GM18498 (cell line): ENCODE results near the gene ADCY3.

ENCODE experiments used
- ATAC-seq: cut with Tn5 transposase; IDR thresholded peaks from one replicate; pipeline ENCODE4 v1.9.1; 2021; ENCODE audit warnings: mild to moderate bottlenecking, moderate library complexity; ENCODE audit not compliant: unreplicated experiment

The ADCY3 gene

GRCh38 chr2:24832931-24833701, 86.9 kb downstream of the ADCY3 start:
- ATAC-seq, result no peak

DNA sequence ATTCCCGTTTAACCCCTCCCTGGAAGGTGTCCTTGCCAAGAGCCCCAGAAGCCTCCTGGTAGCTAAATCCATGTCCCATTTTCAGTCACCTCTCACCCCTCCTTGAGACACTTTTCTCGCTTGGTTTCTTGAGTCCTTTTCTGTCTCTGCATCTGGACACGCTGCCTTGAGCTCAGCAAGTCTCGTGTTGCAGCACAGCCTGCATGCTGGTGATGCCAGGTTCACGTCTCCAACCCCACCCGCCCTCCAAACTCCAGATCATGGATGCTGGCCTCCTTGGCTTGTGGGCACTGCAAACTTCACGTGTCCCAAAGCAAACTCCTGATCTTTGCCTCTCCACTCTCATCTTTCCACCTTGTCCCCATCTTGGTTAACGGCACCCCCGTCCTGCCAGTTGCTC, 87.5 kb downstream of the ADCY3 start:
- no peak for ATAC-seq

DNA sequence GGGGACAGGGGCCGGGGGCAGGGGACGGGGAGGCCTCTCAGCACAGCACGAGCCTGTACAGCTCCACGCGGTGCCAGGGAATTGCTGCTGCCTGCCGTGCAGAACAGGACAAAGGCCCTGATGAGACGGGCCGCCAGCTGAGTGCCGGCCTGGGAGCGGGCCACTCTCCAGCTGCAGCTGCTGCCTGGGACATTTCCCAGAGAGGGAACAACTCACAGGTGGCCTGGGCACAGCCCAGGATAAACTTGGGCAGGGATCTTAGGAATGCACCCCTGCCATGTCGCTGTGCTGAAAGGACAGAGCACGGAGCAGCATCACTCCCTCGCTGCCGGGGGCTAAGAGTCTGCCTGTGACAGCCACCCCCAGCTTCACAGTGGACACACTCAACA, 88.0 kb downstream of the ADCY3 start:
- no peak for ATAC-seq

GRCh38 chr2:24831221-24832072, 88.6 kb downstream of the ADCY3 start:
- no peak for ATAC-seq

DNA sequence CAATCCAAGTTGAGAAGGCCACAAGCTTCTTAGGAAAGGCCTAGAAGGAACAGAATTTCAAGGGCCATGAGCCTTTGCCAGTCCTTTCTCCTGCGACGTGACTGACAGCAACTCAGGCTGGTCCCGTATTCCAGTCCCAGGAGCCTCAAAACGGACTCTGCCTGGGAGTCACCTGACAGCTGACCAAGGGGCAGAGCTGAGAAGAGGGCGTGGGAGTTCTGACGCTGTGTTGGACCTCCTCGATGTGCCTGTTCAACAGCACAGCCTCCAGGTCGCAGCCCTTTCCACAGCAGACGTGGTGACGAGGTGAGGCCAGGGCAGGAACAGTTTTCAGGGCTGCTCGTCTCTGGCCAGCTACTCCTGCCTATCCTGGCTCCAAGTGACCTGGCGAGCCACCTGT, 89.3 kb downstream of the ADCY3 start:
- ATAC-seq, result no peak

DNA sequence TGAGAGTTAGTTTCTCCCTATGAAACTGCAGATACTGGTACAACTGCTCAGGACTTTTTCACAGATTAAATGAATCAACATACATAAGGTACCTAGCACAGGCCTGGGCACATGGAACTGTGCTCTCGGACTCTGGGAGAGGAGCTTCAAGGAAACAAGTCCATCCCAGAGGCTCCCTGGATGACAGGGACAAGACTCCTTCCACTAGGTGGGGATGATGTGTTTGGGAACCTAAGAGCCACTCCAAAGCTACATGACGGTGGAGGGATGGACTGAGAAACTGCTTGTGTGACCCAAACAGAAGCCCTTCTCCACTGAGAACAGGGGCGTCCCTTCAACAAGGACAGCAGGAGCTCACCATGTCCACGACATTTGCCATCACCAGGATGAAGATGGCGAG, 89.7 kb downstream of the ADCY3 start:
- ATAC-seq, result no peak

- no peak for ATAC-seq
Observed at GRCh38 chr2:24828238-24828996, 91.6 kb downstream of the ADCY3 start.

DNA sequence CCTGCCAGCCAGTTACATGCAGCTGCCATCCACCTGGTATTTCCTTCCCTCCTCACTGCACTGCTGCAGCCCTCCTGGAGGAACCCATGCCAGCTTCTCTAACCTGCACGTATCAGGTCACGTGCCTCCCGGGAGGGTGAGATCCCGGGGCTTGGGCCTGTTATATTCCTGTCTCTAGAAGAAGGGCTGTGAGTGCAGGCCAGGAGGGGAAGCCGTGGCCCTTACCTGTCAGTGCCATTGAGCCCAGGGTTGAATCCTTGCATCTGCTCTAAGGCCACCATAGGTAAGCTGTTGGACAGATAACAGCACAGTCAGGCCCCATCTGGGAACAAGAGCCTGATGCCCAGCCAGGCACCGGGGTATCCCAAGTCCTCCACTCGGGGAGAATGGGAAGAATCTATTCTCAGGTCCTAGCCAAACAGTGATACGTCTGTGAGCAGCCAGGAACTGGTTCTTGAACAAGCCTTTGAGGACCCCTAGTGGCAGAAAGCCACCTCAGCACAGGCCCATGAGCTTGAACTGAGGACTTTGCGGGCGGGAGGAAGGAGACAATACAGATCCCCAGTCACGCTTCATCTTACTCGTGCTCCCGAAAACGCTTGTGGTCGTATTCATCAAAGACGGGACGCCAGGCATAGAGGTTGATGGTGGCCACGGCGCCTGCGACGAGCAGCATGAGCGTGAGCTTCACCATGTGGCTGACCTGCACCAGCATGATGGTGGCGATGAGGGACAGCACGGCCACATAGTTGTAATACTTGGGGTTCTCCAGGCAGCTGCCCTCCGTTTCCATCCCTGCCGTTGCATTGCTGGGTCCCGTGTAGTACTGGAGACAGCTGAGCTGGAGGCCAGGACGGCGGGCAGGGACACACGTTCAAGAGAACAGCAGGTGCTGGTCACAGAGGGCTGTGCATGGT, 92.5 kb downstream of the ADCY3 start:
- peak; percentile 79 for ATAC-seq

- no peak for ATAC-seq
Observed at GRCh38 chr2:24826773-24827145, 93.3 kb downstream of the ADCY3 start.

- no peak for ATAC-seq
Observed at GRCh38 chr2:24825883-24826772, 93.9 kb downstream of the ADCY3 start.

DNA sequence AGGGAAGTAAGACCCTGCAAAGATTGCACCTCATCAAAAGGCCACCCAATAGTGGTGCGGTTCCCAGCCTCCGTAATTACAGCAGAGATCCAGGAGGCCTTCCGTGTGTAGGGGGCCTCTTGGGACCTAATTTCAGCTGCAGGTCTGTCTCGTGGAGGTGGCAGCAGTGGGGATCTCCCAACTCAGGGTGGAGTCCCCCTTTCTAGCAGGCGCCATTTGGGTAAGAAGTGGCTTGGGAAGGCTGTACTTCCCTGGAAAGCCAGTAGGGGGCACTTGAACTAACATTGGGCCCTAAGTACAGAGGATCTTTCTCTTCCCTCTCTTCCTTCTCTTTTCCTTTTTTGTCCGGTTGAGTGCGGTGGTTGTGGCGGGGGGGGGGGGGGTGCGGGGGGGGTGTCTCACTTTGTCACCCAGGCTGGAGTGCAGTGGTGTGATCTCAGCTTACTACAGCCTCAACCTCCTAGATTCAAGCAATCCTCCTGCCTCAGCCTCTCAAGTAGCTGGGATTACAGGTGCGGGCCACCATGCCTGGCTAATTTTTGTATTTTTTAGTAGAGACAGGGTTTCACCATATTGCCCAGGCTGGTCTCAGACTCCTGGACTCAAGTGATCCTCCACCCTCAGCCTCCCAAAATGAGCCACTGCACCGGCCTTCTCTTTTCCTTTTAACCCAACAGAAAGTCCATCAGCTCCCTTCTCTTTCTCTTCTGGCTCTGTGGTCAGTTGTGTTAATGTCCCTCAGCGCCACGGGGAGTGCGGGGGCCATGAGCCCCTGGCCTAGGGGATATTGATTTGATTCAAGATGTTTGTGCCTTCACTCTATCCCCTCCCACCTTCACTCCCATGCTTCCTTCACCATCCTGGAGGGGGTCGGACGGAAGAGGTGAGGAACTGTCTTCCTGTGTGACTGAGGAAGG, 94.8 kb downstream of the ADCY3 start:
- ATAC-seq, result no peak

GRCh38 chr2:24824071-24824588, 95.9 kb downstream of the ADCY3 start:
- no peak for ATAC-seq

- ATAC-seq, result no peak
Observed at GRCh38 chr2:24822049-24822706, 97.9 kb downstream of the ADCY3 start.

GRCh38 chr2:24821433-24821891, 98.6 kb downstream of the ADCY3 start:
- ATAC-seq, result no peak

- ATAC-seq, result no peak
Observed at GRCh38 chr2:24820598-24821432, 99.2 kb downstream of the ADCY3 start.

DNA sequence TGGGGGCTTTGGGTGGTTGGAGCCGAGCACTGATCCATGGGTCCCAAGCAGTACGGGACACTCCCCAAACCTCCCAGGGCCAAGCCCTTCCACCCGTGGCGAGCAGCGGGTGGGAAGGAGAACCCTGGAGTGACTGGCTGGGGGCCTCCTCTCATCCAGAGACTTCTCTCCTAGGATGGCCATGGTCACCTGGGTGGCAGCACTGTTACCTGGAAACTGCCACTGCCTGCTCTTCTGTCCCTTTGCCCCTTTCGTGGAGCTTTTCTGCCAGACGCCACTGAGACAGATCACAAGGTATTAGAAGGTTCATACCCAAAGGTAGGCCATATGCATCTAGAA, 99.9 kb downstream of the ADCY3 start:
- ATAC-seq, result no peak
